Posterior cingulate gyrus (tissue), 11 donors: ENCODE results near the gene CD200R1L.
A peak's percentile ranks its signal among the peaks of the same experiment; 100 is the strongest.

Source experiments
- DNase-seq, 10 donors: peaks; one replicate each; pipeline versions ENCODE4 v3.0.0 to v3.0.0-alpha.2; 2020 to 2021; ENCODE audit warnings: mixed read lengths in 3 of 10
- intact Hi-C: fragments of 100-400 bp; cut with DNase I; formaldehyde crosslinking; loops from one replicate; pipeline ENCODE4 v1.15.1; 2023

The CD200R1L gene

GRCh38 chr3:112822064-112823055, 24.3 kb downstream of the CD200R1L start:
- DNase-seq = no peak
- intact Hi-C loops = no loop called here

GRCh38 chr3:112818289-112818688, 28.4 kb downstream of the CD200R1L start:
- no peak for DNase-seq
- intact Hi-C loops = no loop called here

- intact Hi-C loops = loop anchor here (2.0 kb wide), 1 partner anchor 175 kb away; no protein-coding TSS in a partner anchor
Measured at GRCh38 chr3:112817797-112818196, 28.9 kb downstream of the CD200R1L start.

DNA sequence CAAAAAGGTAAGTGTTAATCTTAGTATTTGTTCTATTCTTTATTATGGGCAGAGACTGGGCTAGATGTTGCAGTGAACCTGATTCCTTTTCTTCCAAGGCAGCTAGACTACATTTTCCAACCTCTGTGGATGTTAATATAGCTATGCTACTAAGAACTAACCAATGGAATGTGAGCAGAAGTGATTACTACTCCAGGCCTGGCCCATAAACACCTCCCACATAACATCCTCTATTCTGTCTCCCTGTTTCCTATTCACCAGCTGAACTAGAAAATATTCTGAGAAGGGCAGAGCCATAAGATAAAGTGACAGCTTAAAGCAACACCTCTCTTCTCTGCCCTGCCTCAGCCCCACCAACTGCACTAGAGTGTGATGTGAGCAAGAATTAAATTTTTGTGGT, 29.4 kb downstream of the CD200R1L start:
- intact Hi-C loops = loop anchor here (2.0 kb wide), 1 partner anchor 174 kb away; no protein-coding TSS in a partner anchor
- no peak for DNase-seq

More at GRCh38 chr3:112817797-112818196, 28.9 kb downstream of the CD200R1L start:
- DNase-seq = no peak

DNA sequence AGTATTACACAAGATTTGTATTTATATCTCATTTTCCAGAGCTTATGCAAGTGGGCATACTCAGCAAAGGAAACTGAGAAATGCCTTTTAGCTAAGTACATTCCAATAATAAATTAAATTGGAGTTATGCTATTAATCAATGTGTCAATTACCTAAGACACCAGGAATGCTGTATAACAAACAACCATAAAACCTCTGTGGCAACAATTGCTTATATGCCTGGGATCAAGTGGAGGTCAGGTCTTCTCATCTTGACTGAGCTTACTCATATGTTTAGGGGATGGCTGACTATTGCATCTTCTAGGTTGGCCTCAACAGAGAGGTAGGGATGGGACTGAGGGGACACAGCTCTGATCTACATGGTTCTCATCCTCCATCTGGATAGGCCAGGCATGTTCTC, 30.7 kb downstream of the CD200R1L start:
- no peak for DNase-seq
- intact Hi-C loops = loop anchor here (2.0 kb wide), 1 partner anchor 173 kb away; no protein-coding TSS in a partner anchor

DNA sequence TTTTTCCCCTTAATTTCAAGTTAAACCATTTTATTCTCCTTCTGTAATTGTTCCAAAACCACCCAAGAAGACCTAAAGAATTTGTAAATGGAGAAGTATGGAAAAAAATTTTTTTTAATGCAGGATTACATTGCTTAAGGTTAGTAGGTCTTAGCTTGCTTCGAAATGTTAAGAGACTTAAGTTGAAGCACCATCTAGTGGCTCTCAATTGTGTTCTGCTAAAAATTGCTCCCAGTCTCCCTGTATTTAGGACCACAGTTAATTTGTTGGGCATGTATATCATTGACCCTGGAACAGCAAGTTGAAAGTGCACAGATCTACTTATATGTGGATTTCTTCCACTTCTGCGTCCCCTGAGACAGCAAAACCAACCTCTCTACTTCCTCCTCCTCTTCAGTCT, 32.4 kb downstream of the CD200R1L start:
- intact Hi-C loops = no loop called here
- no peak for DNase-seq

GRCh38 chr3:112813723-112814171, 32.9 kb downstream of the CD200R1L start:
- intact Hi-C loops = no loop called here

GRCh38 chr3:112813016-112813415, 33.6 kb downstream of the CD200R1L start:
- intact Hi-C loops = no loop called here
- DNase-seq = no peak

More at GRCh38 chr3:112813723-112814171, 32.9 kb downstream of the CD200R1L start:
- DNase-seq = no peak

DNA sequence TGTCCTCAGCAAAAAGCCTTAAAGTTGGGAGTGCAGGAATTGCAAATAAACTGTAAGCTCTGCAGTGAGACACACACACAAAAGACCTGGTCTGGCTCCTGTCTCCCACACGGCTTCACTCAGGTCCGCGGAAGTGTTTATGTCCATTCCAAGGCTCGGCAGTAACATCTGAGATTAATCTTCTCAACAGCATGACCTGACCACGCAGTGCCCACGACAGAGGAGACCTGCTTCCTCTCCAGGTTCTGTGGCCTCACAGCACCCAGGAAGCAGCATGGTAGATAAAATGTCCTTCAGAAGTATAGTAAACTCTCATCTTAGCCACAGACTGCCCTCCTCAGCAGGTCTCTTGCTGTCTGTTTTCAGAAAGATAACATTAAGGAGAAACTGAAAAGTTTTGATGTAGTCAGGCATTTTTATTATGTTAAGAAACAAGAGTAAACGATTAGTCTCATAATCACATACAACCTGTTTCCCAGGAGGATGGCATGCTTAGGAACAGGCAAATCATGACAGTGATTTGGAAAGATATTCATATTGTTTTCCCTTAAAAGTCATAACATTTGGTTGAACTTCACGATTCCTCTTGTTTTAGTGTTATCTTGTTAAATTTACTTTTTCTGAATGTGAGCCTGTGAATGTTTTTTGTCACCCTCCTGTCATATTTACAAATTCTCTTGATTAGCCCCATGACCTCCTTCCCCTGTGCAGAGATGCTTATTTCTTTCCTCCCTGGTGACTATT, 34.6 kb downstream of the CD200R1L start:
- intact Hi-C loops = no loop called here
- peak in 1 of 10 donors; percentile 11 for DNase-seq

- DNase-seq = no peak
- intact Hi-C loops = no loop called here
Measured at GRCh38 chr3:112811131-112811884, 35.4 kb downstream of the CD200R1L start.

DNA sequence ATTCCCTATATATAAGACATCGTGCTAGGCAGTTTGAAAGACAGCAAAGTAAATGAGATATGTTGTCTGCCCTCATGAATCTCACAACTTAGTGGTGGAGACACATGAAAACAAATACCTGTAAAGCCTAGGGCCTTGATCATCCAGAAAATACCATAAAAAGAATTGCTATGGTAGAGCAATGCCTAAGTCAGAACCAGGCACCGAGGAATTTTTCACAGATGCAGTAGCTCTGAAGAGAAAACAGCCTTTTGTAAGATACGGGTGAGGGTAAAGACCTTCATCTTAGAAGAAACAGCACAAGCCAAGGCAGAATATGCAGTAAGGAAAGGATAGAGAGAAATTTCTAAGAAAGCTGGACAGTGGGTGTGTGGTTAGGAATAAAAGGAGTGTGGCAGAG, 36.1 kb downstream of the CD200R1L start:
- DNase-seq = no peak
- intact Hi-C loops = no loop called here

DNA sequence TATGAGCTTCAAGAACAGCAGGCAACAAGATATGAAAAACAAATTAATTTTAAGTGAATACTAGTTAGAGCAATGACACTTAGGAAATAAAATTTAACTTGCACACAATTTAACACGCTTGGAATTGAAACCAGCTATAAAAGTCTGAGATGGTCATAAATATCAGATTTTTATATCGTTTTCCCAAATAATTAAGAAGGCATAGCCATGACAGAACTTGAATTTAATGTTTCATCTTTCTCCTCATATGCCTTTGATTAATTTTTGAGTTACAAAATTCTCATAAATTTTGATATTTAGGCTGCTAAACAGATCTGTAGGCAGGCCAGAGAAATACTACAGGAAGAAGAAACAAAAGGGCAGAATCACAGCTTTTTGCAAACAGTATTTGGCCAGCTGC, 38.5 kb downstream of the CD200R1L start:
- DNase-seq = no peak
- intact Hi-C loops = no loop called here

GRCh38 chr3:112807685-112808084, 39.0 kb downstream of the CD200R1L start:
- DNase-seq = no peak
- intact Hi-C loops = no loop called here

- no peak for DNase-seq
- intact Hi-C loops = no loop called here
Measured at GRCh38 chr3:112806903-112807302, 39.8 kb downstream of the CD200R1L start.

- intact Hi-C loops = no loop called here
- no peak for DNase-seq
Measured at GRCh38 chr3:112805126-112805525, 41.5 kb downstream of the CD200R1L start.

DNA sequence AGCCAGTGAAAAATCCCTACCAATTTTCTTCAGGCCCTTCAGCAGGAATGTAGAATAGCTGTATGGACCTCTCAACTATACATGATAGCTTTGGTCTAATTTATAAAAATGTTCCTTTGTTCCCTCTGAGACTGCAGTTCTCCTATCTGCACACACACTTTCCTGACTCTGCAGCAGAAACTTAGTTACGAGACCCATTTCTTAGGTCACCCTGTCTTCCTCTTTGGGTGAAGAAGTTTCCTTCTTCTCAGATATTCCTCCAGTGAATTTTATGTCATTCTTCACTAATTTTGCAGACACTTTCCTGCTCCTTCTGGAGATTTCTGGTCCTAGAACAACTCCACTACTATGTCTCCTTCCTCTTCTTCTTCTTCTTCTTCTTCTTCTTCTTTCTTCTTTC, 42.6 kb downstream of the CD200R1L start:
- no peak for DNase-seq
- intact Hi-C loops = no loop called here

GRCh38 chr3:112803467-112803866, 43.2 kb downstream of the CD200R1L start:
- intact Hi-C loops = no loop called here

DNA sequence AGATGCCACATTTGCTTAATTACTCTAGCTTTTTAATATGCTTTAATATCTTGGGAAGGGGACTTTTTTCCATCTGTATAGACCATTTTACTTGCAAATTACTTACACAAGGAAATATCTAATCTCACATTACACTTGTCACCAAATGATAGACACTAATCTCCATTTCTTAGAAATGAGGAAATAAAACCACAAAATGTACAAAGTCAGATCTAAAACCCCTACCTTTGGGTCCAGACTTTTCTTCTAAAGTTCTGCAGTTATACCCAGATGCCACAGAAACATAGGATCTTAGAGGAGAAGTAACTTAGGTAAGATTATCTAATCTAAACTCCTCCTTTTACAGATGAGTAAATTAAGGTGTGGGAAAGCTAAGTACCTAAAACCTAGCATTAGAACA, 44.3 kb downstream of the CD200R1L start:
- DNase-seq = no peak
- intact Hi-C loops = no loop called here

More at GRCh38 chr3:112803467-112803866, 43.2 kb downstream of the CD200R1L start:
- DNase-seq = no peak

DNA sequence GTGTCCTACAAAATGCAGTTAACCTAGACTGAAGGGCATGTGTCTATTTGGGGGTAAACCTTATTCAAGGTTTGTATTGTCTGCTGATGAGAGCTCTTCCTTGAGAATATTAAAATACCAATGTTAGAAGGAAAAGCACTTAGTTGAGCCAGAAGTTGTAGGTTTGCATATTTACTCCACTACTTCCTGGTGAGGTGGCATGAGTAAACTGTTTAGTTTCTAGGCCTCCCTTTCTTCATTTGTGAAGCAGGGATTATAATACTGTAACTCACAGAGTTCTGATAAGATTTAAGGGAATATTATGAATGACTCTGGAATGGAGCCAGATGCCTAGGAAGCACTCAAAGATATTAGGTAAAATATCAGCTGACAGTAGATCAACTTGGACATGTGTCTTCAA, 46.7 kb downstream of the CD200R1L start:
- no peak for DNase-seq
- intact Hi-C loops = no loop called here

DNA sequence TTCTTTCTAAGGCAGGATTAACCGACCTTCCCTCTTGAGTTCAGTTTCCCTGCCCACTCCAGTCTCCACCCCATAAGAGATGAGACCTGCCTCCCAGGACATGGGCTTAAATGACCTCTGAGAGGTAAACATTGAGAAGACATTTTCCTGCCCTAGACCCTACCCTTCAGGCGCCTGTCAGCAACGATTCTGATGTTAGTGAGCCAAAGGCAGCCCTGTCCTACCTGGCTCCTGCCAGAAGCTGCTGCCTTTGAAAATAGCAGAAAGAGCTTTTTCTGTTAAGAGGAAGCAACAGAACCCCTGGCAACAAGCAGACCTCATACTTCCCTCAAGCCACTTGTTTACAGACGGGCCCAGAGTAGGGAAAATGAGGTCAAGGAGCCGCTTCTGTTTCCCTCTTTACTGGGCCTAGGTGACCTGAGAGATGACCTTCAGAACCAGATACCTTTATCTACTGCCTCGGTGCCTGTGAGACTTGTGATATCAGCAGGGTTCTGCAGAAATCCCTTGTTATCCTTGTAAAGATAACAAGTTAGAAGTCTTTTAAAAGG, 52.0 kb downstream of the CD200R1L start:
- intact Hi-C loops = no loop called here
- DNase-seq = no peak
